GM19467 (cell line): Measurements from ENCODE around the gene GDF11.
"Not testable (repeated sequence)": the region's sequence is repeated elsewhere in the genome, so short reads cannot be mapped to it uniquely, and the experiment has no call there.

ENCODE experiments used
- ATAC-seq: cut with Tn5 transposase; IDR thresholded peaks from one replicate; pipeline ENCODE4 v1.9.1; 2021; ENCODE audit warnings: mild to moderate bottlenecking, moderate library complexity; ENCODE audit not compliant: unreplicated experiment

GDF11 gene

DNA sequence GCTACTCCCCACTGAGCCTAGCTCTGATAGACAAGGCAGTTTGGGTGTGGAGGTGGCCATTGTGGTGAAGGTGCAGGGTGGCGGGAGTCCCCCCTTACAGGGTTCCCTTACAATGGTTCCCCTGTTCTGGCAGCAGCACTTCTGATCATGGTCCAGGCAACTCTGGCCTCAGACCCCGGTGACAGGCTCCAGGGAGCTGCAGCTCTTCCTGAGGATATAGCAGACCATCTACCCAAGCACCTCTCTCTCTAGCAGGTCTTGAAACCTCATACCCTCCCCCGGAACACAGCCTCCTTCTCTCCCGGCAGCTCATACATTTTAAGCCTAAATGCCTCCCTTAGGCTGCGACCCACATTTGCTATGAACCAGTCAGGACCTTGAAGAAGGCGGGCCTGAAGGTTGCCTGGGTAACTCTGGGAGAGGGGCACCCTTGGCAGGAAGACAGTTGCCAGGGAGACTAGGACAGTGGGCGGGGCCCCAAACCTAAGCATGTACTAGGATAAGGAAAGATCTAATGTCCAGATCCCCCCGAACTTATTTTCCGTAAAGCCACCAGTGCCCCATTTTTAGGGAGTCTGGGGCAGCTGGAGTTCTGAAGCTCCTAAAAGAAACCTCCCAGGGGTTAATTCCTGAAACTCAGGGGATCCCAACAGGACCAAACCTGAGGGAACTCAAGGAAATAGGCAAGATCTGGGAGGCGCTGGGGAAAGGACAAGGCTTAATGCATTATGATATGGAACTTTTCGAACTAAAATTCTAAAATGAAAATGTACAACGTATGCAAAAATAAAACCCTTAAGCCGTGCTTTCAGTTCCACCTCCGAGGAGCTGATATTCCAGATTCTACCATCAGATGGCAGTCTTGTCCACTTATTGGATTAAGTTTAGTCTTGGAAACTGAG lies 4.5 kb upstream of the GDF11 start:
- ATAC-seq, result peak; percentile 73

DNA sequence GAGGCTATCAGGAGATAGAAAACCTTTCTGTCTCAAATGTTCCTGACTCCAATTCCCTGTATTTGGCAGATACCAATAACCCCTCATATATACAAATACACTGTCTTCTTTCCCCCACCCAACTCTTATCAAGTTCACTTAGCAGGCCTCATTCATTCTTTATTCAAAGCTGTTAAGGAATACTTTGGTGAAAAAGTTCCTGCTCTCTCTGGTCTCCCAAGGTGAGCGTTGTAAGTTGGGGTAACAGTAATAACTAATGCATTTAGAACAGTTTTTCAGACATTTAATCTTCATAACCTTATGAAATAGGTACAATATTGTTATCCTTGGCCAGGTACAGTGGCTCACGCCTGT lies 3.9 kb upstream of the GDF11 start:
- ATAC-seq, result no peak

DNA sequence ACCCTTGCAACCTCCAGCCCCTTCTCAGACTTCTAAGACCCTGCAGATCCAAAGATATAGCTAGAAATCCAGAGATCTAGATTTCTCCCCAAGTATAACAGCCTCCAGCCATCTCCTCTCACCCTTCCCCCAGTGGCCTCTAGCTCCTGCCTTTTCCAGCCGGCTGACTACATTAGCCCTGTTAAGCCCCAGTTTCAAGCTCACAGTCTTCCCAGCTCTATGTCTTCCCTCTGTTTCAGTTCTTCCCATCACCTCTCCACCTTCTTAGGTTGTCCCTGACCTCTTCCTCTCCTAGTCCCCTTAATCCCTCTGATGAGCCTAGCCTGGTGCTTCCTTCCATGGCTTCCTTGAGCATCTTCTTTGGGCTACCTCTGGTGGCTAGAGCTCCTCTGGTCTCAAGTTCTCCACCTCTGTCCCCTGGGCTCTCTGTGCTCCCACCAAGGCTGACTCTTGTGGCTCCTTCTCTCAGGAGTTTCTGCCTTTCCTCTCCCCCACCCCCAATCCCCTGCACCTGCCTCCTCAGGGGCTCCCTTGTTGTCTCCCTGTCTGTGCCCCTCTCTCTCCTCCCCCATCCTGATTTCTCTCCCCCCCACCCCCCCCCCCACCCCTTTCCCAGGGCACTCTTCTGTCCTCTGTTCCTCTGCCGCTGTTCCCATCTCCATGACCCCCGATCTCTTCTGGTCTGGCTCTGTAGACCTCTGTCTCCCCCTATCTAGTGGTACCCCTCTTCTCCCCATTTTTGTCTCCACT lies 816 bp upstream of the GDF11 start:
- ATAC-seq, result no peak

DNA sequence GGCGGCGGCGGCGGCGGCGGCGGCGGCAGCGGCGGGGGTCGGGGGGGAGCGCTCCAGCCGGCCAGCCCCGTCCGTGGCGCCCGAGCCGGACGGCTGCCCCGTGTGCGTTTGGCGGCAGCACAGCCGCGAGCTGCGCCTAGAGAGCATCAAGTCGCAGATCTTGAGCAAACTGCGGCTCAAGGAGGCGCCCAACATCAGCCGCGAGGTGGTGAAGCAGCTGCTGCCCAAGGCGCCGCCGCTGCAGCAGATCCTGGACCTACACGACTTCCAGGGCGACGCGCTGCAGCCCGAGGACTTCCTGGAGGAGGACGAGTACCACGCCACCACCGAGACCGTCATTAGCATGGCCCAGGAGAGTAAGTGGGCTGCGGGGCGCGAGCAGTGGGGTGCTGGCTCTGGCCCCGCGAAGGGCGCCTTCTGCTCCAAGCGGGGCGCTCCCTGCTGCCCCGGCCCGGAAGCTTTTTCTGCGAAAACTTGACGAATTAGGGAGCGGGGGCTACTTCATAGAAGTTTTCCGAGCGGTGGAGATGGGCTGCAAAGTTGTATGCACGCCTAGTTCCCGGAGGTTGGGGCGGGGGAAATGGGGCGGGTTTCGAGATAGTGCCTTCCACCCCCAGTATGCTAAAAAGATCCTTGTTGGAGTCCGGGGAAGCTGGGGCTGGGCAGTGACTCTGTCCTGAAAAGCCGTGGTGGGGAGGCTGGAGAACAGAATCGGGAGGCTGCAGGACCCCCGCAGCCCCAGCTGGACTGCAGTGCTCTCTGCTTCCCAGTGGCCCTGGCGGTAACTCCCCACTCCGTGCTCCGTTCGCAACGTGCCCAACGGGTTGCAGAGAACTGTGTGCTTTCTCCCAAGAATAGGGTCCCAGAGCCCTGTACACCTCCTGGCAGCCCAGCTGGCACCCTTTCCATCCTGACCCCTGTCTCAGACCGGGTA lies 751 bp downstream of the GDF11 start:
- peak; percentile 45 for ATAC-seq

DNA sequence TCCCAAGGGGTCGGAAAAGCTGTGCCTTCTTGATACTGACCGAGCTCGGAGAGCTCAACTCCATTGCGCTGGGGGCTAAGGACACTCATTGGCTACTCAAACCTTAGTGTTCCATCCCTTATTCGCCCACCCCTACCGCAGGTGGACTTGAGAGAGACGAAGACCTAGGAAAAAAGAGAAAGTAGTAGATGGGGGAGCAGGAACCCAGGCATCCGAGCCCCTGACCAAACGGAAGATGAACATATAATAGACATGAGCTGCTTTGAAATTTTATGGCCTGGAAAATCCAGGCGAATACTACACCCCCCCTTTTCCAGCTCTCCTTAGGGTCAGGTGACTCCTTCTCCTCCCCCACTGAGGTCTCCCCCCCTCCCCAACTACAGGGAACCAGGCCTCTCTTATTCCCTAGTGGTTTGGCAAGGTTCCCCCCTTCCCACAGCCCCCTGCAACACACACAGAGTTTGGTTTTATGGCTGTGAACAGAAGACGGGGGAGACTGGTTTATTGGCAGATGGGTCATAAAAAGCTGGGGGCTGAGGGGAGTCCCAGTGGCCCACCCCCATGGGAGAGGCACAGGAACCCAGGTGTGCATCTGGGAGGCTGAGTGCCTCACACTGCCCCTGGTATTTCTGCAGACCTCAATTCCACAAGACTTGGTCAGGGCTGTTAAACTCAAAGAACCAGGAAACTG lies 1.6 kb downstream of the GDF11 start:
- ATAC-seq, result no peak

DNA sequence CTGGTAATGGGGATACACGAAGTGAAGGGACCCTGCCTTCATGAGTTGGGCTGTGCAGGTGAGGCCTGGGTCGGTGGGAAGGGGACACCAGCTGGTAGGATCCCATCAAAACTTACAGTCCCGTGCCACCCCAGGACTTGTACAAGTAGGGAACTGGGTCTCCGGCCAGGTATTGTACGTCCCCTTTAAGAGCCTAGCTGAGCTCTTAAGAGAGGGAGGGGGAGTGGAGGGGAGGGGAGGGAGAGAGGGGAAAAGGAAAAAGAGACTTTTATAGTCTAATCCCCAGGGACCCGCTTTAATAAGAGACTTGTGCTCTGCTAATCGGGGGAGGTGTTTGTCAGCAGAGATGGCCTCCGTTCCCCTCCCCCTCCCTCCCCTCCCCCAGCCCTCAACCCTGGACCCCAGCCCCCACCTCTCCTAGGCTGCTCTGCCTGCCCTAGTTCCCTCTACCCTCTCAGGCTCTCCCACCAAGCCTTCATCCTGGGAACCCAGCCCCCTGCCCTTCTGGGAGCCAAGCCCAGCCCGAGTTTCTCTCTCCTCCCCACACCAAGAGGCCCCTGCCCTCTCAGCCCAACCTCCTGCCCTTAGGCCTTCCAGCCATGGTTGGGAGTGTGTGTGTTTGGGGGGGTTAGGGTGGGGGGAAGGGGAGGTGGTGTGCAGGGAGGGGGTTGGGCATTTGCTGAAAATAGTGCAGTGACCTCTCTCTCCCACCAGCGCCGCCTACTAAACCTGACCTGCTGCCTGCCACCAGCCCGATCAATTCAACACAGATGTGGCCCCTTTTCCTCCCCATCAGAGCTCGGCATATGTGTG lies 2.6 kb downstream of the GDF11 start:
- ATAC-seq, result no peak

DNA sequence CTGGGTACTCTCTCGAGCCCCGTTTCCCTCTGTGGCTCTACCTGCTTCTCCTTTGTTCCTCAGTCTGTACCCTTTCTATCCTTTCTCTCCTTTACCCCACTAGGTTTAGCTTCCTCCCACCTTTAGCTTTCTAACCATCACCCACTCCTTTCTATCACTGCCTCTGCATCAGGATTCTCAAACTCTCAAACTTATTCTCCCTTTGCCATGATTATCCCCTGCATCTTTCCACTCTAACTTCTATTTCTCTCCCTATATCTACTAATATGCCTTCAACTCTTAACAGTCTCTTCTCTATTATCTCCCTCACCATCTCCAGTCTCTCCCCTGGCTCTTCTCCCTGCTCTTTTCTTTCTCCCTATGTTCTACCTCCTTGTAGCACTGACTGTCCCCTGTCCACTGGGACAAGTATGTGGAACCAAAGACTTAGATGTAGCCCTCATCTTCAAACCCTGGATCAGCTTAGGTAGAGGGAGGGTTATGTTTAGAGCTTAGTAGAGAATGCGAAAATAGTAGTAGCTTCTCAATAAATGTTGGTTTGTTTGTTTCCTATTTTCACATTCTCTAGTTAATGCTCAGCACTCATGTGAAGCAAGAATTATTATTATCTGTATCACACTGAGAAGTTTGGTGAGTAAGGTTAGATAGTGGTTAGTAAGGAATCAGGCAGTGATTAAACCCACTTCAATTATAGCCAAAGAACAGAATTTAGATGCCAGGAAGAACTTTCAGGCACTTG lies 3.4 kb downstream of the GDF11 start:
- no peak for ATAC-seq

DNA sequence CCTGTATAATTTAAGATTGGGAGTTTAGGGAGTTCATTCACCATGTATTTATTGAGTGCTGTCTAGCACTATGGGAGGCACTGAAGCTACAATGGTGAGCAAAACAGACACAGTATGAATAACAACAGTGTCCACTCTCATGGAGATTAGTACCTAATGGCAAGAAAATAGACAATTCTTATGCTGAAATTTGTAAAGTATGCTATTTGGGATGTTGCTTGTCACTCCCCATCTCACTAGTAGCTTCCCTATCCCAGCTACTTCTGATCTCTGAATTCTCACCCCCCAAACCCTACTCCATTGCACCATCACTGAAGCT lies 4.0 kb downstream of the GDF11 start:
- no peak for ATAC-seq

DNA sequence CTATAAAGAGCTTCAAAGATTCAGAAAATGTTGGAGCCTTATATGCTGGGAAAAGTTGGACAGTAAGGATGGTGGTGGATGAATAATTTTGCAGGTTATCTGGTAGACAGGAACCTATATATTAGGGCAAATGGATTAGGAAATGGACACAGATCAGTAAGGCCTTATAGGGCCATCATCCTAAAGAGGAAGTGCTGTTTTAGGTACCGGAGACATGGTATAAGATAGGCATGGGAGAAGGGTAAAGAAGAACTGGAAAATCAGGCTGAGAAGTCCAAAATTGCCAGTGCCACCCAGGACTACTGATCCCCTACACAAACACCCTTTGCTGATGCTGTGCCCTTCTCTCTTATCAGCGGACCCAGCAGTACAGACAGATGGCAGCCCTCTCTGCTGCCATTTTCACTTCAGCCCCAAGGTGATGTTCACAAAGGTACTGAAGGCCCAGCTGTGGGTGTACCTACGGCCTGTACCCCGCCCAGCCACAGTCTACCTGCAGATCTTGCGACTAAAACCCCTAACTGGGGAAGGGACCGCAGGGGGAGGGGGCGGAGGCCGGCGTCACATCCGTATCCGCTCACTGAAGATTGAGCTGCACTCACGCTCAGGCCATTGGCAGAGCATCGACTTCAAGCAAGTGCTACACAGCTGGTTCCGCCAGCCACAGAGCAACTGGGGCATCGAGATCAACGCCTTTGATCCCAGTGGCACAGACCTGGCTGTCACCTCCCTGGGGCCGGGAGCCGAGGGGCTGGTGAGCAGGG lies 5.5 kb downstream of the GDF11 start:
- ATAC-seq, result no peak

DNA sequence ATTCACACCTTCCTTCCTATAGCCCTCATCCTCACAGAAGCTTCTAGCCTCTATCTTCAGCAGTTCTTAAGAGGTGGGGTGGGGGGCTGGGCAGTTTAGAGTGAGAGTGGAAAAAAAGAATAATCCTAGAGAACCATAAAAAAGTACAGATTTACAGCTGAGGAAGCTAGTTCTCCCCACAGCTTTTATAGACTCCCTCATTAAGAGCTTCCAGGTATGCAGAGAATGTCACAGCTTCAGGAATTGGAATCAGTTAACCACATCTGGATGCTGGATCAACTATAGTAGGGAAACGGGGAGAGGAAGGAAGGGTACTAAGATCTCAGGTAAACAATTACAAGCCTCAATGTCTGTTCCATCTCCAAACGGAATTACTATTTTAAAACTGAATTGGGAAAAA lies 12.3 kb downstream of the GDF11 start:
- ATAC-seq, result no peak

DNA sequence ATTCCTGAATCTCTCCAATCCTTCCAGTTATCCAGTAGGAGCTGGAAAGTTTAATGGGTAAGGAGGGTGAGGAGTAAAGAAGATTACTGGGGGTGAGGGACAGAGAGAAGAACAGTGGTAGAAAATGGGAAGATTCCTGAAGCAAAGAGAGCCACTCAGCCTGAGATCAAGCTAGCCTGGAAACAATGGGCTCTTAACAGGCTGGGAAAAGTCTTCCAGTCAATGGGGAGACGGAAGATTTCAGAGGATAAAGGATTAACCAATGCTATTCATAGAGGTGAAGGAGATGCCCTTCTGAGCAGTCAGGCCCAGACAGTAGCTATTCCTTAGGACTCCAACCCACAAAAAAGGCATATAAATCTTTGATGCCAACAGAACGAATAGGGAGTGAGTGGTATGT lies 14.8 kb downstream of the GDF11 start:
- ATAC-seq, result no peak

DNA sequence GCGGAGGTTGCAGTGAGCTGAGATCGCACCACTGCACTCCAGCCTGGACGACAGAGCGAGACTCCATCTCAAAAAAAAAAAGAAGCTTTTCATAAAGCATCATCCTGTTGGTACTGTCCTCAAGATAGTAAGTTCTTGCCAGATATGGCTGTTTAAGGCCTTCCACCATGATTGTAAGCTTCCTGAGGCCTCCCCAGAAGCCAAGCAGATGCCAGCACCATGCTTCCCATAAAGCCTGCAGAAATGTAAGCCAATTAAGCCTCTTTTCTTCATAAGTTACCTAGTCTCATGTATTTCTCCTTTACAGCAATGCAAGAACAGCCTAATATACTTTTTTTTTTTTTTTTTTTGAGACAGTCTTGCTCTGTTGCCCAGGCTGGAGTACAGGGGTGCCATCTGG lies 15.7 kb downstream of the GDF11 start:
- not testable (repeated sequence) for ATAC-seq

DNA sequence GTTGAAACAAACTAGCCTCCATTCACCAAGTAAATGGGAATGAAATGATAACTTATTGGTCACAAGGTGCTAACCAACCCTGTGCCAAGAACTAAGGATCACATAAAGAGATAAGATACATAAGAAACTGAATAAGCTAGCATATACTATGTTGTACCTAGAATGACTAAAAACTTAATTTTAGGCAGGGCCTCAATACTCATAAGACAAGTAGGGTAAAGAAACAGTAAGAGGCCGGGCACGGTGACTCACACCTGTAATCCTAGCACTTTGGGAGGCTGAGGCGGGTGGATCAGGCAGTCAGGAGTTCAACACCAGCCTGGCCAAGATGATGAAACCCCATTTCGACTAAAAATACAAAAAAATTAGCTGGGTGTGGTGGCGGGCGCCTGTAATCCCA lies 17.7 kb downstream of the GDF11 start:
- ATAC-seq, result no peak

DNA sequence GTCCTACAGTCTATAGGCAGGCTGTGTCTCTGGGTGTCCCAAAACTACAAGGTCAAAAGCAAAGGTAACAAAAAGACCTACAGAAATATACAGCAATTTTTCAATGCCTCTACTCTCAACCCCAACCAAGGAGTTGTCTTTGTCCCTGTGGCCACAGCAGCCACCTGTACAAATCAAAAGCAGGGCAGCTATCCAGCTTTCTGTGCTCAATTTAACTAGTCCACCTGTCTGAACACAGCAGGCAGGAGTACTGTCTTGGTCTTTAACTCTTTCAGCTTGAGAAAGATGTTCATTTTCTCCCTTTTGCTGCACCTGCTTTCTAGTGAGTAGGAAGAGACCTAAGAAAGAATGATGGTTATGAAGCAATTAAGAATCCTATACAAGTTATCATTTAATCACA lies 19.7 kb downstream of the GDF11 start:
- ATAC-seq, result no peak

DNA sequence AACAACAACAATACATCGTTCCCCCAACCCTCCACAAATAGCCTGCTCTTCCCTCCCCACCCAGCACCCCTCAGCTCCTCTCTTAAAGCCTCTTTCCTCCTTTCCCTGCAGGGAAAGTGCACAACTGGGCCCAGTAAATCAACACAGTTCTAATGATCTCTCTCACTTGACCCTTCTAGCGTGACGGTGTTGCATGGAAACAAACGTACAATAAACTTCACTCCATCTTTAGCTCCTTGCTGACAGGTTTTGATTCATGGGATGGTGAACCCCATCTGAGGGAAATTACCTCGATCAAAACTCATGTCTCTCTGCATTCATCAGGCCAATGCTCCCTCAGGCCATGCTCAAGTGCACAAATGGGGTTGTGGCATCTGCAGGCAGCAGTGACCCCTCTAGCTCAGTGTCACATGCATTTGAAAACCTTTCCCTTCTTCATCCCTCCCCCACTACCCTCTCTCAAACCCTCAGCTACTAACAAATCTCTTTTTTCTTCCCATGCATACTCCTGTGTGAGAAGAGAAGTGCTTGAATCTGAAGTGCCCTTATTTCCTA lies 22.9 kb downstream of the GDF11 start:
- ATAC-seq, result no peak

DNA sequence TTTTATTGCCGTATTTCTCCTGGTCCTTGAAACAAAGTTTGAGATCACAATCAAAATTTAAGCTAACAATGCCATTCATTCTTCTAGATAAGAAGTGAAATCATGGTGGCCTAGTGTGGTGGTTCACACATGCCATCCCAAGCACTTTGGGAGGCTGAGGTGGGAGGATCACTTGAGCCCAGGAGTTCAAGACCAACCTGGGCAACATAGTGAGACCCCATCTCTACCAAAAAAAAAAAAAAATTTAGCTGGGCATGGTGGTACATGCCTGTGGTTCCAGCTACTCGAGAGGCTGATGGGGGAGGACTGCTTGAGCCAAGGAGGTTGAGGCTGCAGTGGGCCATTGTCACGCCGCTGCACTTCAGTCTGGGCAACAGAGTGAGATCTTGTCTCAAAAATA lies 24.2 kb downstream of the GDF11 start:
- ATAC-seq, result no peak

DNA sequence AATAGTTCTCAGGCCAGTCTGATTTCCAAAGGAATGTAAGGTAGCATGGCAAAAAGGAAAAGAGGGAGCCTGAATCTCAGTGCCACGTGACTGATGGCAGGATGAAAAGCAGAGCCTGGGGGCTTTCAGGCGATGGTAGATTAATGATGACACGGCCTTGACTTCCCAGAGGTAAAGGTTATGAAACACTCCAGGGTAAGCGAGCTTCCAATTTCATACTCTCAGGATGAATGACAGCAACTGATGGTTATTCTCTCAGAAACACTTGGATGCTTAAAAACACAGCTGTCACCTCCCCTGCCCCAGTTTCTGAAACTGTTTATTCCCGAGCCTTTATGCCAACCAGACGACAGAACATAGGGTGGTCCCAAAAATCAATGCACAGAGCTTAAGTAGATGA lies 28.8 kb downstream of the GDF11 start:
- ATAC-seq, result no peak

DNA sequence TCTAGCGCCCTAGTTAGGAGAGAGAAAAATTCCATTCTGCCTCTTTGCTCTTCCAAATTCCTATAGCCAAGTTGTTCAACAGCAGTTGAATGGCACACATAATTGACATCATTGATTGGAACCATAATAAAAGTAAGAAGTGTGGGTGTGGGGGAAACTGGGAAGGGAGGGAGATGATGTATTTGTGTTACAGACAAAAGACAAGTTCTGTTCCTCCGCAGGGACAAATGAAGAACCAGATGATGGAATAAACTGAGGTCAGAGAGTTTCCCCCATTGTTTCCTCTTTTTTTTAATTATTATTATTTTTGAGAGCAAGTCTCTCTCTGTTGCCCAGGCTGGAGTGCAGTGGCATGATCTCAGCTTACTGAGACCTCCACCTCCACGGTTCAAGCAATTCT lies 34.9 kb downstream of the GDF11 start:
- ATAC-seq, result no peak
